Measurements from ENCODE around the gene FAM135A.
"Not testable (repeated sequence)": the region's sequence is repeated elsewhere in the genome, so short reads cannot be mapped to it uniquely, and the experiment has no call there.

GRCh38 chr6:70495790-70496189 lies 82.5 kb downstream of the FAM135A start:
- not testable (repeated sequence) for TF ChIP-seq CTCF (IDR thresholded peaks at IDR 0.05; ENCODE audit: insufficient read depth, low read length); GABPA (IDR thresholded peaks at IDR 0.05; ENCODE audit: low read depth); POLR2AphosphoS5 (IDR thresholded peaks at IDR 0.05; ENCODE audit: low read depth); SPI1 (IDR thresholded peaks at IDR 0.05; ENCODE audit: borderline replicate concordance, low read depth); REST (IDR thresholded peaks at IDR 0.05; ENCODE audit: insufficient replicate concordance, low read depth)

All from HL-60 (cell line).